KBM-7 (cell line): ENCODE results near the gene HMCN2.

Experiments
- DNase-seq: peaks from one replicate; pipeline ENCODE4 v3.0.0-alpha.2; 2015
- in situ Hi-C: fragments of 300-500 bp; cut with MboI; formaldehyde crosslinking; loops from 2 replicates; pipeline ENCODE4 v1.14.3; 2020; ENCODE audit warnings: low sequenced_read_pairs, low pct_unique_long_range_greater_than_20kb, mixed read lengths

The HMCN2 gene

GRCh38 chr9:130463763-130464745 lies 198.5 kb downstream of the HMCN2 start:
- DNase-seq, result no peak
- in situ Hi-C loops, result no loop called here

GRCh38 chr9:130465383-130466096 lies 200.0 kb downstream of the HMCN2 start:
- in situ Hi-C loops, result no loop called here
- no peak for DNase-seq

GRCh38 chr9:130466537-130467217 lies 201.1 kb downstream of the HMCN2 start:
- no peak for DNase-seq
- in situ Hi-C loops, result no loop called here

GRCh38 chr9:130467316-130467715 lies 201.8 kb downstream of the HMCN2 start:
- DNase-seq, result no peak
- in situ Hi-C loops, result no loop called here

- in situ Hi-C loops, result no loop called here
- no peak for DNase-seq
These were observed 203.0 kb downstream of the HMCN2 start for GRCh38 chr9:130468566-130468965.

GRCh38 chr9:130470269-130470668 lies 204.7 kb downstream of the HMCN2 start:
- in situ Hi-C loops, result no loop called here
- DNase-seq, result no peak

- no peak for DNase-seq
- in situ Hi-C loops, result no loop called here
These were observed 205.4 kb downstream of the HMCN2 start for GRCh38 chr9:130470950-130471349.

- in situ Hi-C loops, result no loop called here
- no peak for DNase-seq
These were observed 206.0 kb downstream of the HMCN2 start for GRCh38 chr9:130471411-130472183.

GRCh38 chr9:130472184-130472705 lies 206.7 kb downstream of the HMCN2 start:
- no peak for DNase-seq
- in situ Hi-C loops, result no loop called here

- in situ Hi-C loops, result no loop called here
- DNase-seq, result no peak
These were observed 207.4 kb downstream of the HMCN2 start for GRCh38 chr9:130473009-130473408.

GRCh38 chr9:130473566-130473965 lies 208.0 kb downstream of the HMCN2 start:
- in situ Hi-C loops, result no loop called here
- DNase-seq, result no peak

GRCh38 chr9:130474106-130474505 lies 208.5 kb downstream of the HMCN2 start:
- in situ Hi-C loops, result no loop called here
- no peak for DNase-seq

- in situ Hi-C loops, result no loop called here
- no peak for DNase-seq
These were observed 210.7 kb downstream of the HMCN2 start for GRCh38 chr9:130476151-130476730.

GRCh38 chr9:130477564-130477963 lies 212.0 kb downstream of the HMCN2 start:
- DNase-seq, result no peak
- in situ Hi-C loops, result no loop called here

- in situ Hi-C loops, result no loop called here
- no peak for DNase-seq
These were observed 212.6 kb downstream of the HMCN2 start for GRCh38 chr9:130478152-130478551.

GRCh38 chr9:130478736-130479575 lies 213.4 kb downstream of the HMCN2 start:
- in situ Hi-C loops, result no loop called here
- no peak for DNase-seq

GRCh38 chr9:130479587-130479986 lies 214.0 kb downstream of the HMCN2 start:
- in situ Hi-C loops, result no loop called here
- no peak for DNase-seq

- DNase-seq, result no peak
- in situ Hi-C loops, result no loop called here
These were observed 215.1 kb downstream of the HMCN2 start for GRCh38 chr9:130480673-130481072.
